ENCODE data around the gene MYL10.
"Not testable (repeated sequence)": the region's sequence is repeated elsewhere in the genome, so short reads cannot be mapped to it uniquely, and the experiment has no call there.

The MYL10 gene

GRCh38 chr7:101650579-101651081, 21.5 kb upstream of the MYL10 start:
- no peak for DNase-seq

GRCh38 chr7:101647876-101648275, 18.8 kb upstream of the MYL10 start:
- DNase-seq, result not testable (repeated sequence)

DNA sequence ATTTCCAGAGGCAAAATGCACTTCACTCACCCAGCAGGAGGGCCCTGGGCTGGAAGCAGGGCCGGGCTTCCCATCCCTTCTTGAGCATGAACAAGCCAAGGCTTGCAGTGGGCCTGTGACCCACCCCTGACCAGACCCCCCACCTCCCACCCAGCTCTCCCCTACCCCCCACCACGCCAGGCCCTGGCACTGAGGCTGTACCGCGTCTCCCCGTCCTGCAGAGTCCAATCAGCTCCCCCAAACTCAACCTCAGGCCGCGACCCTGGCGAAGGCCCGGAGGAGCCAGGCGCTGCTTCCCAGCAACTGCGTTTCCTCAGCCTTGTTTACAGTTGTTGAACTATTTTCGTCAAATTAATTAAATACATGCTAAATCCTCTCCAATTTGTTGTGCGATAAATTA, 16.9 kb upstream of the MYL10 start:
- DNase-seq, result no peak

DNA sequence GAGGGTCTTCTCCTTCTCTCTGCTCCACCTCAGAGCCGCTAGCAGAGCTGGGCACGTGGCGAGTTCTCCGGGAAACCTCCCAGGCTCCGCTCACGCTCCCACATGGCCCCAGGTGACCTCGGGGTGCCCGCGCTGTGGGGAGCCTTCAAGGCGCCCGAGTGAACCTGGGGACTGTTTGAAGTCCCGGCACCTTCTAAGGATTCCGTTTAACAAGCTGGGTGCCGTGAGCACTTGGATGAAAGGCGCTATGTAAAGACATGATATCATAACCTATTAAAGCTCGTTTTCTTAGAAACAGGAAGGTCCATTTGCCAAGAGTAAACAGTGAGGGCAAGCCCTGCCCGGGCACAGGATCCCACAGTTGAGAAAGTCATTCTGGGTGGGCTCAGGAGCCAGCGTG, 15.8 kb upstream of the MYL10 start:
- no peak for DNase-seq

- DNase-seq, result not testable (repeated sequence)
Observed at GRCh38 chr7:101639127-101639526, 10.0 kb upstream of the MYL10 start.

DNA sequence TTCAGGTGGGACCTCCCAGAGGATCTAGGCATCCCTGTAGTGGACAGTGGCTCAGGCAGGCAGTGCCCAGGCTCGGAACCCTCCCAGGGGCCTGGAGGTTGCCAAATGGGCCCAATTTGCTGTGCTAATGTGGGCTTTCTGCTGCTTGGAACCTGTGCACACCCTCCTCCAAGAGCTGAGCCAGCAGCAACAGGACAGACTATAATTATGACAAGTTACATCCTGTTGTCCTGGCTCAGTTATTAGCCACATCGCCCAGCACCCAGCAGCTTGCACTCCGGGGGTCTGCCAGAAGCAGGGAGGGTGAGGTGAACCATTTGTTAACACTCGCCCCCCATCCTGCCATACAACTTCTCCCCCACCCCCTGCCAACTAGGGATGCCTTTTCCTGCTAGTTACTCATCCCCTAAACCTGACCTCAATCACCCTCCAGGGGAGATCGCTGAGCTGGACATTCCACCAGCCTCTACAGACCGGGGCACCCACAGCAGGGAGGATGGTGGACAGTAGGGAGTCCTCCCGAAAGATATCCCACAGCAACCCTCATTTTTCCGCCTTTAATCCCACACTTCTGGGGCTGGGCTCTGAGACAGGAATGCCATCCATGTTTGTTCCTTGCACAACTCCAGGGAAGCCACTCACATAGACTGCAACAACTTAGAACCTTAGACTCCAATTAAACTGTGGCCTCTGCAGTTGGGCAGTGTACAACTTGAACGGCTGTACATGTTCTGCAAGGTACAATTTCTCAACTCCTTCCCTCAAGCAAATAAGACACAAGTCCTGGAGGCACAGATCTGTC, 7.9 kb upstream of the MYL10 start:
- no peak for DNase-seq

- DNase-seq, result no peak
Observed at GRCh38 chr7:101635484-101635883, 6.4 kb upstream of the MYL10 start.

DNA sequence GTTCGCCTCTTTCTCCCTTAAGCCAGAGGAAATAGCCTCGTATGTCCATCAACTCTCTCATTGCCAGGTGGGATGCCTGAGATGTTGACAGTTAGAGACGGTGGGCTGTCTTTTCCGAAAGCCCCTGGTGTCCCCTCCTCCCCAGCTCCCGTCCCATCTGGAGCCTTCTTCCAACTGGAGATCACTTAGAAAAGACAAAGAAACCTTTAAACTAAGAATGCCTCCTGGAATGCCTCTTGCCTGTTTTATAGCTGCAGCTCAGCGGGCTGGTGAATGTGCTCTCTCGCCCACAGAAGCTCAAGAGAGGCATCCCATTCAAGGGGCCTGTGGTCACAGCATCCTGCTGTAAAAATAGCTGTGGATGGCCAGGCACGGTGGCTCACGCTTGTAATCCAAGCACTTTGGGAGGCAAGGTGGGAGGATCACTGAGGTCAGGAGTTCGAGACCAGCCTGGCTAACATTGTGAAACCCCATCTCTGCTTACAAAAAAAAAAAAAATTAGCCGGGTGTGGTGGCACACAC, 5.2 kb upstream of the MYL10 start:
- no peak for DNase-seq

DNA sequence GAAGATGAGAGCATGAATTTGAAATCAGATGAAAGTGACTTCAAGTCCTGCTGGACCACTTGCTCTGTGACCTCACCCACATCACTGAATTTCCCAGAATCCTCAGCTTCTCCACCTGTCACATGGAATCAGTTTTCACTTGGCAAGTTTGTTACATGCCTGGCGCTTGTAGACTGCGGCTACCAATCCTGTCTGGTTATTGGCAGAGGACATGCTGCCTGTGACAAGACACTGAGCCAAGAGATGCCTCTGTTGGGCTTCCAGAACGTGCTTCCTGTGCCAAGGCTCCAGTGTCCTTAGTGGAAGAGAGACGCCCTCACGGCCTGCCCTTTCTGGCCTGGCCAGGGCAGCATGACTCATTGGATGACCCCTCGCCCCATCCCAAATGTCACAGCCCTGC, 4.4 kb upstream of the MYL10 start:
- DNase-seq, result no peak

DNA sequence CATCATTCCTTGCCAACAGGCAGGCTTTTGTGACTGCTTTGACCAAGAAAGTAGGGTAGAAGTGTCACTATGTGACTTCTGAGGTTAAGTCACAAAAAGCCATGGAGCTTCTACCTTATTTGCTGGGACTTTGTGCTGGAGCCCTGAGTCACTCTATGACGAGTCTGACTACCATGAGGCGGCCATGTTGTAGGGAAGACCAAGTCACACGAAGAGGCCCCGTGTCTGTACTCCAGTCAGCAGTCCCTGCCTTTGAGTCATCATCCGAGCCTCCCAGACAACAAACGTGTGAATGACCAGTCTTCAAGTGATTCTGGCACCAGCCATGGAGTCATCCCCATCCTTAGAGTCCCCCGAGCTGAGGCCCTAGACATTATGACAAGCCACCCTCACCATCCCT, 3.5 kb upstream of the MYL10 start:
- no peak for DNase-seq

GRCh38 chr7:101631224-101631714, 2.2 kb upstream of the MYL10 start:
- DNase-seq, result no peak

- DNase-seq, result no peak
Observed at GRCh38 chr7:101630591-101630990, 1.5 kb upstream of the MYL10 start.

- DNase-seq, result no peak
Observed at GRCh38 chr7:101628522-101628921, 574 bp downstream of the MYL10 start.

- no peak for DNase-seq
Observed at GRCh38 chr7:101626758-101627157, 2.3 kb downstream of the MYL10 start.

DNA sequence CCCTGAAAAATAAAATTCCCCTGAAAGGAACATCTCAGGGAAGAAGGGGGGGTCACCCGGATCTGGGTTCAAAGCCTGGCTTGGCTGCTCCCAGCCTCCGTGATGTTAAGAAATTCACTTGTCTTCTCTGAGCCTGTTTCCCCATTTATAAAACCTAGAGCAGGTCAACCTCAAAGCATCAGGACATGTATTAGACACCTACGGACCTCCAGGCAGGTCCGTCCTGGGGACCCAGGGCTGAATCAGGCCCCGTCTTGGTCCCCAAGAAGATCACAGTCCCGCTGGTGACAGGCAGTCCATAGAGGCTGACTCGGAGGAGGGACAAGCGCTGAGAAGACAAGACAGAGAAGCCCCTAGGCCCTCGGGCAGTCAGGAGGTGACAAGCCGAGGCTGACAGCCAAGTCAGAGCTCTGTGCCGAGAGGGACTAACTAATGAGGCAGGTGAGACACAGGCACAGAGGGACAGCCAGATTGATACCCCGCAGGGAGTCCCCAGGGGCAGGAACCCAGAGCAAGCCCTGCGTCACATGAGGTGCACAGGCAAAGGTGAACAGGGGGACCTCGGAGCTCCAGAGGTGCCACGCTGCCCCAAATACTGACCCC, 2.9 kb downstream of the MYL10 start:
- DNase-seq, result no peak

- no peak for DNase-seq
Observed at GRCh38 chr7:101625031-101625791, 3.9 kb downstream of the MYL10 start.

DNA sequence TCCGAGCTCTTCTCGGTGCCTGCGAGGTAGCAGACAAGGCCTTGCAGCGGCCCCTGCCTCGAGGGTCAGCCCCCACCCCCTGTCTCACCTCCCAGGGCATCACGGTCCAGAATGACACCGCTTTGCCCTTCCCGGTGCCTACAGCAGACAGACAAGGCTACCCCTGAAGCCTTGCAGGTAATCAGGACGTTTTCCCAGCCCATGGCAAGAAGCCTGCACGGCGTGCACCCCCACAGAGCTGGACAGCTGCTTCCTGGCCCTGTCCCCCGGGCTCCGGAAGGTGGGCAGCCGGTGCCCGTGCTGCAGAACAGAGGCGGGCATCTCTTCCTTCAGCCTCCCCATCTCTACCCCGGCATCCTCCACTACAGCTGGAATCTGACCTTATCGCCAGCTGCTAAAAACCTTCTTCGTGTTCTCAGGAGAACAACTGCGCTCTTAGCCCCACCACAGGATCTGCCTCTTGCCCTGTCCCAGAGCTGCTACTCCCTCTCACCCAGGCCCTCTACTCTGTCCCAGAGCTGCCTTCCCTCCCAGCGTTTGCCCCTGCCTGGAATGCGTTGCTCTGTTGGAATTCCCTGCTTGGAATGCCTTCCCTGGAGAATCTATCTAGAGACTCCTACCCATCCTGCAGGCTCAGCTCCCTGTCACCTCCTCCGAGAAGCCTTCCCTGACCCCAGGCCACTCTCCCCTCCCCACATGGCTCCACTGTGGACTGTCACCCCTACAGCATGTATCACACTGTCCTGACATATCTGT, 4.7 kb downstream of the MYL10 start:
- DNase-seq, result no peak

DNA sequence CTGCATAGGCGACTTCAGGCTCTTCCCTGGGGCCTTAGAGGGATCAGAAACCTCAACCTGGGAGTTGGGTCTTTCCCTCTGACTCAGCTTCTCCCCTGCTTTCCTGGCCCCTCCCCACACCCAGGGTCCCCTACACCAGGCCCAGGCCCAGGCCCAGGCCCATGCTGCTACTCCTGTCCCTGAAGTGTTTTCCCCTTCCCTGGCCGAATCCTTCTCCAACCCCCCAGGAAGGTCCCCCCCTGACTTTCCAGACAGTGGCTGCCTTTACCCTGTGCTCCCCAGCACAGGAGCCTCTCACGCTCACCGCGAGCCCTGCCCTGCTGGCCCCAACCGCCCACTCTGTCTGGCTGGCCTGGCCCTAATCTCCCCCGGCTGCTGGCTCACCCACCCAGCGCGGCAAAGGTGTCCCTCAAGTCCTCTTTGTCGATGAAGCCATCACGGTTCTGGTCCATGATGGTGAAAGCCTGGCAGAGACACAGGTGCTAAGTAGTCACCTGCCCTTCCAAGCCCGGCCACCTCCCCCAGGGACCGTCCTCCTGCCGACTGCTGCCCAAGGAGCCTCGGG, 6.4 kb downstream of the MYL10 start:
- no peak for DNase-seq

- DNase-seq, result no peak
Observed at GRCh38 chr7:101620991-101621390, 8.1 kb downstream of the MYL10 start.

GRCh38 chr7:101620395-101620794, 8.7 kb downstream of the MYL10 start:
- no peak for DNase-seq

GRCh38 chr7:101618916-101619315, 10.2 kb downstream of the MYL10 start:
- DNase-seq, result no peak

GRCh38 chr7:101618207-101618839, 10.8 kb downstream of the MYL10 start:
- DNase-seq, result no peak

Measured in NCI-H1092 treated with DMSO at 0.1 percent for 48 hours (cell line).